Subcutaneous abdominal adipose tissue (tissue), 5 donors: Measurements from ENCODE around the gene ACSF3.

Experiments used
- H3K27ac ChIP-seq: one replicate; pipeline ENCODE4 v1.7.0; 2013; ENCODE audit warnings: low read depth, mild to moderate bottlenecking, inconsistent platforms, low read length, moderate library complexity
- H3K27me3 ChIP-seq, 5 donors: one replicate each; pipeline ENCODE4 v1.7.0; 2013; ENCODE audit warnings: low read length in 5 of 5, inconsistent platforms in 1 of 5; ENCODE audit not compliant: control insufficient read depth in 5 of 5, insufficient read depth in 4 of 5
- H3K36me3 ChIP-seq, 5 donors: one replicate each; pipeline ENCODE4 v1.7.0; 2013; ENCODE audit warnings: low read length in 5 of 5; ENCODE audit not compliant: control insufficient read depth in 5 of 5, insufficient read depth in 5 of 5
- H3K4me1 ChIP-seq, 5 donors: one replicate each; pipeline ENCODE4 v1.7.0; 2013; ENCODE audit warnings: low read length in 5 of 5, mild to moderate bottlenecking in 3 of 5, moderate library complexity in 1 of 5; ENCODE audit not compliant: control insufficient read depth in 5 of 5, insufficient read depth in 5 of 5
- H3K4me3 ChIP-seq, 5 donors: one replicate each; pipeline ENCODE4 v1.7.0; 2013; ENCODE audit warnings: low read length in 5 of 5, low read depth in 1 of 5
- H3K9ac ChIP-seq, 5 donors: one replicate each; pipeline ENCODE4 v1.7.0; 2013; ENCODE audit warnings: low read length in 5 of 5, mild to moderate bottlenecking in 4 of 5, moderate library complexity in 3 of 5
- H3K9me3 ChIP-seq, 5 donors: one replicate each; pipeline ENCODE4 v1.7.0; 2013; ENCODE audit warnings: low read length in 5 of 5; ENCODE audit not compliant: control insufficient read depth in 5 of 5
- donor health status: healthy.
- donor health status: healthy.
- donor health status: healthy.
- donor health status: healthy.
- donor health status: healthy.

ACSF3 gene

GRCh38 chr16:89122322-89122851 is 28.7 kb downstream of the ACSF3 start:
- H3K4me3 ChIP-seq, result no peak overlapping the region
- no peak overlapping the region for H3K9ac ChIP-seq
- H3K27me3 ChIP-seq, result no peaks in the 10 kb centered on the region
- no peak overlapping the region for H3K27ac ChIP-seq
- peaks cover 0 to 6% (median 0%) of the 10 kb centered on the region in 5 donors for H3K9me3 ChIP-seq
- H3K36me3 ChIP-seq, result peaks cover 5 to 73% (median 64%) of the 10 kb centered on the region in 5 donors
- no peaks in the 10 kb centered on the region for H3K4me1 ChIP-seq

- H3K27ac ChIP-seq, result no peak overlapping the region
- H3K36me3 ChIP-seq, result peaks cover 5 to 65% (median 57%) of the 10 kb centered on the region in 5 donors
- no peaks in the 10 kb centered on the region for H3K4me1 ChIP-seq
- H3K4me3 ChIP-seq, result no peak overlapping the region
- H3K27me3 ChIP-seq, result no peaks in the 10 kb centered on the region
- H3K9ac ChIP-seq, result no peak overlapping the region
- H3K9me3 ChIP-seq, result peaks cover 0 to 6% (median 0%) of the 10 kb centered on the region in 5 donors
These were observed 29.6 kb downstream of the ACSF3 start for GRCh38 chr16:89123001-89123830.

GRCh38 chr16:89123831-89124100 is 30.1 kb downstream of the ACSF3 start:
- H3K4me3 ChIP-seq, result no peak overlapping the region
- H3K9ac ChIP-seq, result no peak overlapping the region
- H3K27me3 ChIP-seq, result no peaks in the 10 kb centered on the region
- H3K9me3 ChIP-seq, result peaks cover 0 to 6% (median 0%) of the 10 kb centered on the region in 5 donors
- no peak overlapping the region for H3K27ac ChIP-seq
- peaks cover 5 to 59% (median 52%) of the 10 kb centered on the region in 5 donors for H3K36me3 ChIP-seq
- H3K4me1 ChIP-seq, result no peaks in the 10 kb centered on the region

- Histone ChIP-seq H3K27ac (no peak overlapping the region), H3K9ac (no peak overlapping the region), H3K4me3 (no peak overlapping the region), H3K9me3 (peaks cover 0 to 6% (median 4%) of the 10 kb centered on the region in 5 donors), H3K4me1 (no peaks in the 10 kb centered on the region), H3K36me3 (peaks cover 14 to 40% (median 36%) of the 10 kb centered on the region in 5 donors), H3K27me3 (no peaks in the 10 kb centered on the region)
These were observed 35.7 kb downstream of the ACSF3 start for GRCh38 chr16:89129378-89129777.

GRCh38 chr16:89130448-89130847 is 36.8 kb downstream of the ACSF3 start:
- Histone ChIP-seq H3K4me1 (no peaks in the 10 kb centered on the region), H3K36me3 (peaks cover 14 to 46% (median 40%) of the 10 kb centered on the region in 5 donors), H3K4me3 (no peak overlapping the region), H3K27ac (no peak overlapping the region), H3K27me3 (no peaks in the 10 kb centered on the region), H3K9ac (no peak overlapping the region), H3K9me3 (peaks cover 0 to 5% (median 4%) of the 10 kb centered on the region in 5 donors)

GRCh38 chr16:89131783-89132182 is 38.1 kb downstream of the ACSF3 start:
- Histone ChIP-seq H3K4me3 (no peak overlapping the region), H3K9me3 (peaks cover 0 to 5% (median 0%) of the 10 kb centered on the region in 5 donors), H3K36me3 (peaks cover 10 to 48% (median 45%) of the 10 kb centered on the region in 5 donors), H3K27me3 (no peaks in the 10 kb centered on the region), H3K27ac (no peak overlapping the region), H3K4me1 (no peaks in the 10 kb centered on the region), H3K9ac (no peak overlapping the region)

- Histone ChIP-seq H3K27me3 (no peaks in the 10 kb centered on the region), H3K4me3 (no peak overlapping the region), H3K27ac (no peak overlapping the region), H3K9me3 (peaks cover 0 to 5% (median 0%) of the 10 kb centered on the region in 5 donors), H3K9ac (no peak overlapping the region), H3K36me3 (peaks cover 10 to 52% (median 48%) of the 10 kb centered on the region in 5 donors), H3K4me1 (no peaks in the 10 kb centered on the region)
These were observed 38.7 kb downstream of the ACSF3 start for GRCh38 chr16:89132194-89133005.

GRCh38 chr16:89133457-89134127 is 39.9 kb downstream of the ACSF3 start:
- H3K4me3 ChIP-seq, result no peak overlapping the region
- peaks cover 10 to 64% (median 55%) of the 10 kb centered on the region in 5 donors for H3K36me3 ChIP-seq
- H3K9ac ChIP-seq, result no peak overlapping the region
- H3K9me3 ChIP-seq, result peaks cover 0 to 5% (median 0%) of the 10 kb centered on the region in 5 donors
- H3K27me3 ChIP-seq, result no peaks in the 10 kb centered on the region
- H3K27ac ChIP-seq, result no peak overlapping the region
- H3K4me1 ChIP-seq, result no peaks in the 10 kb centered on the region

GRCh38 chr16:89134269-89134668 is 40.6 kb downstream of the ACSF3 start:
- H3K4me1 ChIP-seq, result no peaks in the 10 kb centered on the region
- peaks cover 6 to 70% (median 54%) of the 10 kb centered on the region in 5 donors for H3K36me3 ChIP-seq
- no peak overlapping the region for H3K27ac ChIP-seq
- no peak overlapping the region for H3K4me3 ChIP-seq
- H3K9ac ChIP-seq, result no peak overlapping the region
- H3K9me3 ChIP-seq, result peaks cover 0 to 3% (median 0%) of the 10 kb centered on the region in 5 donors
- no peaks in the 10 kb centered on the region for H3K27me3 ChIP-seq
